ENCODE data around the gene PILRA.

Gene PILRA

GRCh38 chr7:100413889-100414288 lies 40.6 kb downstream of the PILRA start:
- DNase-seq: no peak

DNA sequence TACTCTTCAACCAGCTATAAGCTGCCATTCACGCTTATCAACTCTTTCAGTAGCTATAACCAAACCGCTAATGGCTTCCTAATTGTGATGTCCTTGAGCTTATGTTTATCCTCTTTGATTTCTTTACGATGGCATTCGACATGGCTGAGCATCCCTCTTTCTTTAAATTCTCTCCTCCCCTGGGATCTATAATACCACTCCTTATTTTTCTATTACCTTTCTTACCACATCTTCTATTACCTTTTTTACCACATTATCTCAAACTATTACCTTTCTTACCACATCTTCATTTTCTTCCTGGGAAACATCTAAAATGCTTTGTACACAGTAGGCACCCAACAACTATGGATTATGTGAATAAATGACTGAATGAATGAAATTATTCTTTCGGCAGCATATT lies 42.2 kb downstream of the PILRA start:
- no peak for DNase-seq

DNA sequence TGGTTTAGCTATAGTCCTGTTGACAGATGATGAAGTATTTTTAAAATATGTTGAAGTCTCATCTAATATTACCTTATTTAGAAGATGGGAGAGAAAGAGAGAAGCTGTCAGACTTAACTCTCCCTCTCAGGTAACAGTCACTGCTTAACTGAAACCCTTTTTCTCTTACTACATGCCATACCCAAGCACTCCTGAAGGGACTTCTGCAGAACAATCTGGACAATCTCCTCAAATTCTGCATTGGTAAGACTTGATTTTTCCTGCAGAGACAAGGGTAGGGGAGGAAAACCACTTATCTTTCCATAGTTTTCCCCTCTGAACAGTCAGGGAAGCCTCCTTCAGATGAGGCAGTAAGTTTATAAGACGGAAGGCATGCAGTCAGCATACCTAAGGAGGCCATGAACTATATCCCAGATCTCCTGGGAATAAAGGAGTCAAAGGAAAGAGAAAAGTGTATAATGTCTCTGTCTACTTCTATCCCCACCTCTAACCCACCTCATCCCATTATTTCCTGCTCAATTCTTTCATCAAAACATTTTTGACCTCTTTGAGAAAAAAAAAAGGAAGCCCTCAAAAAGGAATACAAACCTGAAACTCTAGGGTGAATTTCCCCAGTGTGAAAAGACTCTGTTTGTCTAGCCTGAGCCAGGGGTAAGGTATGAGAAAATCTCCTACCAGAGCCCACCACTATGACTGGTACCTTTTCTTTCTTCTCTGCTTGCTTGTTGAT lies 45.8 kb downstream of the PILRA start:
- DNase-seq: no peak

GRCh38 chr7:100419660-100420226 lies 46.5 kb downstream of the PILRA start:
- DNase-seq: no peak

DNA sequence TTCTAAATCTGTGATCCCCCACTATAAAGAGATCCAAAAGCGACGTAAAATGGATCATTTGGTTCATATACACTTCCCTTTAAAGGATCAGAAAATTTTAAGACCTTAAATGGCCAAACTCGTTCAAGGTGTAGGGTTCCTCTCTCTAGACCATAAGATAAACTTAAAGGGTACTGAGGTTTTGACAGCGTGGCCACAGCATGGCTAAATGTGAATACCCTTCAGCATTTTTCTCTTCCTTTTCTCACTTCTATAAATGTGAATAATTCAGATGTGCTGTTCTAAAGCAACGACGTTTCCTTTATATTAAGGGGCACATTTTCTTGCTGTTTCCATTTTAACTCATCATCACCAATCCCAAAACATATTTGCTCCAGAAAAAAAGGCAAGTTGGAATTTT lies 50.0 kb downstream of the PILRA start:
- no peak for DNase-seq

DNA sequence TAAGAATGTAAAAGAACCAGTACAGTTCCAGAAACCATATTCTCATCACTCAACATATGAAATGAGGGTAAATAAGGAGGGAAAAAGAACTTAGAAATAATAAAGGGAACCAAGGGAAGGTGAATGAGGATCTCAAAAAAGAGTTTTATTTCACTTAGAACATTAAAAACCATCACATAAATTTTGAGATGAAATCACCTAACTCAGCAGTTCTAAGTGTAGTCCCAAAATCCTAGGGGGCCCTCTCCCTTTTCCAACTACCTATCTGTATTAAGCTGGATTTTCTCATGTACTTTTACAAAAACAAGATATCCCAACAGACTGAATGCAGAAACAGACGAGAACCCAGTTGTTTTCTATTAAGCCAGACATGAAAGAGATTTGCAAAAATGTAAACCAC lies 52.1 kb downstream of the PILRA start:
- DNase-seq: no peak

GRCh38 chr7:100426516-100426915 lies 53.2 kb downstream of the PILRA start:
- DNase-seq: no peak

DNA sequence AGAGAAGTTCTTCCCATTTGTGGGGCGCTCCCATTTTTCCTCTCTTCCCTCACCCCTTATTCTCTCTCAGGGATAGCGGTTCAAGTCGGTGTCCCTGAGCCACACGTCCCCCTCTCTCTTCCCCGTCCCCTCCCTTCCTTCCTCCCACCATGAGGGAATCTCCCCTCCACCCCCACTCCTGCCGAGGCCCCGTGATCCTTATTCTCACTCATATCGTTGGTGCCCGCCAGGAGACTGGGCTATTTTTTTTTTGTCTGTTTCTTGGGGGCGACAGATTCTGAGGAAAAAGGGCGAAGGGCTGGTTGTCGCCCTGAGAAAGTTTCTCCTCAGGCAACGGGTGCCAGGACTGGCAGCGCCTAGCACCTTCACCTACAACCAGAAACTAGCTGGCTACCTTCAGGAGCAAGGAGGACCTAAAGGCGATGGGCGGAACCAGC lies 54.5 kb downstream of the PILRA start:
- no peak for DNase-seq

GRCh38 chr7:100428199-100428966 lies 55.1 kb downstream of the PILRA start, which contains the start of gene ZCWPW1:
Gene ZCWPW1 (minus strand): TSS chr7:100428703. CDS start chr7:100420649, 8,054 bp downstream.
- peak; percentile 94 for DNase-seq

DNA sequence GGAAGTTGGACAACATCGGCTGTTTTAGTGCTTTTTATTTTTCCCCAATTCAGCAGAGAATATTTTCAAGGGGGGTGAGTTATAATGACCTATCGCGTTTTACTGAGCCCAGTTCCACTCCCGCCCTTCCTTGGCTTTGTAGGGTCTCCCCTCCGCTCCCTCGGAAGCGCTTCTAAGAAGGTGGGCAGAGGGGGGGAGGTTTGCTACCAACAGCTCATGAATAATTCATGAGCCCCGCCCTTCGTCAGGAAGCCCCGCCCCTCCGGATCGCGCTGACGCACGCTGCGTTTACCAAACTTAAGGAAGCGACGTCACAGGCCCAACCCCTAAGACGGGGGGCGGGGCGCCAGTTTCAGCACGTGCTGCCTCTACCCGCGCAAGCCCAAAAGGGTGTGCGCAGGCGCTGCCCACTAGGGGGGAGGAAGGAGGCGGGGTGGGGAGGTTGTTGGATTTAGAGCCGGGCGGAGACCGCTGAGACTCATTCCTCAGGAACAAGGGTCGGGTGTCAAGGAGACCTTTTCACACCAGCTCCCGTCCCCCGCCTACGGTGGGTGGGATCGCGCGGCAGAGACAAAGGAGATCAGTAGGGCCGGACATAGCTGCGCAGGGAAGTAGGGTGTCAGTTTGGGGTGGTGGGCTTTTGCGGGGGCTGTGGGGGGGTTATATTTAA lies 55.8 kb downstream of the PILRA start:
- DNase-seq: peak; percentile 100

DNA sequence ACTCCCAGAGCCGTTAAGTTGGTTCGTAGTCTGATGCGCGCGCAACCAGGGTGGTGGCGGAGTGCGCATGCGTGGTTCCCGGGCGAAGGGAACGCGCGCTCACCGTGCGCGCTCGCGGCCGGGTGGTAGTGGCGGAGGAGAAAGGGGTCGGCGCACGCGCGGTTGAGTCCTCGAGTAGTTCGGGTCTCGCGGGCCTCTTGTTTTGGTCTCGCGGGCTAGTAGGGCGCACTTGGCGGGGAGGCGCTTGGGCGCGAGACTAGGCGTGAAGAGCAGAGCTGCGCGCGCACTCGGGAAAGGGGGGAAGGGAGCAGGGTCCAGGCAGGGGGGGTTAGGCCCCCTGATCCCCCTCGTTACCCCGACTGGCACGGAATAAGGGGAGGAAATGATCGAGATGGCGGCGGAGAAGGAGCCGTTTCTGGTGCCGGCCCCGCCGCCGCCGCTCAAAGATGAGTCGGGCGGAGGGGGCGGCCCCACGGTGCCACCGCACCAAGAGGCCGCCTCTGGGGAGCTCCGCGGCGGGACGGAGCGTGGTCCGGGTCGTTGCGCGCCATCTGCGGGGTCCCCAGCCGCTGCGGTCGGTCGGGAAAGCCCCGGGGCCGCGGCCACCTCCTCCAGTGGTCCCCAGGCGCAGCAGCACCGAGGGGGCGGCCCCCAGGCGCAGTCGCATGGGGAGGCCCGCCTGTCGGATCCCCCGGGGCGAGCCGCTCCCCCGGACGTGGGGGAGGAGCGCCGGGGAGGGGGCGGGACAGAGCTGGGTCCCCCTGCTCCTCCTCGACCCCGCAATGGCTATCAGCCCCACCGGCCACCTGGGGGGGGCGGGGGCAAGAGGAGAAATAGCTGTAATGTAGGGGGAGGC lies 56.6 kb downstream of the PILRA start, which contains the start of gene MEPCE:
Gene MEPCE, plus strand, starts transcription at position 195 of the 856 bp plus-strand sequence. Its CDS starts 188 bp downstream, at position 383.
- DNase-seq: peak; percentile 95

- DNase-seq: no peak
These were observed 57.4 kb downstream of the PILRA start for GRCh38 chr7:100430493-100431285.

DNA sequence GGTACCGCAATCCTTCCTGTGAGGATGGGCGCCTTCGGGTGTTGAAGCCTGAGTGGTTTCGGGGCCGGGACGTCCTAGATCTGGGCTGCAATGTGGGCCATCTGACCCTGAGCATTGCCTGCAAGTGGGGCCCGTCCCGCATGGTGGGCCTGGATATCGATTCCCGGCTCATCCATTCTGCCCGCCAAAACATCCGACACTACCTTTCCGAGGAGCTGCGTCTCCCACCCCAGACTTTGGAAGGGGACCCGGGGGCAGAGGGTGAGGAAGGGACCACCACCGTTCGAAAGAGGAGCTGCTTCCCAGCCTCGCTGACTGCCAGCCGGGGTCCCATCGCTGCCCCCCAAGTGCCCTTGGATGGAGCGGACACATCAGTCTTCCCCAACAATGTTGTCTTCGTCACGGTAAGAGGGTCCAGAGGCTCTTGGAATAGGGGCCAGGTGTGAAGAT lies 58.0 kb downstream of the PILRA start:
- DNase-seq: no peak

DNA sequence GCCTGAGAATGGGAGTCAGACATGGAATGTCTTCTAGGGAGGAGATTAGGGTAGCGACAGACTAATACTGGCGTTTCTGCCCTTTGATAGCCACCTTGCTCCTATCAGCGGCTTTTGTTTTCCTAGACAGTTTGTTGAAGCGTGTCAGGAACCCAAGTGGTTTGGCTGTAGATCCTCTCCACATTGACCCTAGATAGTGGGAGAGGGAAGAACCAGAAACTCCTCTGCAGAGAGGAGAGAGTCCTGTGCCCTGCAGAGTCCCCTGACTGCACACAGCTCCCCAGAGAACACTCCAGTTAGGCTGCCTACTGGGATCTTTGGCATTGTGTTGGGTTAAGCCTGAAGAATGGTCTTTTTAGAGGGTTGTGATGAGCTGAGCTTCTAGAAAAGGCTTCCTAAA lies 58.8 kb downstream of the PILRA start:
- no peak for DNase-seq

- no peak for DNase-seq
These were observed 59.5 kb downstream of the PILRA start for GRCh38 chr7:100432621-100433275.

DNA sequence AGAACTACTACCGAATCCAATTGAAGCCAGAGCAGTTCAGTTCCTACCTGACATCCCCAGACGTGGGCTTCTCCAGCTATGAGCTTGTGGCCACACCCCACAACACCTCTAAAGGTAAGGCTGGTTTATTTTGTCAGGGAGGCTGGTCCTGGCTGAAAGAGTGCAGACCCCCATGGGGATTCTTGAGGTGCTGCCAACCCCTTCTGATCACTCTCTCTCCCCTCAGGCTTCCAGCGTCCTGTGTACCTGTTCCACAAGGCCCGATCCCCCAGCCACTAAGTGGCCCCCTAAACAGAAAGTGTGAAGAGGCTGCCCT lies 59.9 kb downstream of the PILRA start:
- DNase-seq: no peak

GRCh38 chr7:100433592-100434296 lies 60.5 kb downstream of the PILRA start:
- no peak for DNase-seq

GRCh38 chr7:100434297-100435144 lies 61.2 kb downstream of the PILRA start:
- no peak for DNase-seq

All from effector CD8-positive, alpha-beta T cell (primary cell).